Hematopoietic multipotent progenitor cell treated with erythropoietin and hydrocortisone succinate and interleukin-3 and kit ligand, for 4 days (in vitro differentiated cells): ENCODE data around the gene BPIFA3.
"Not testable (repeated sequence)": the region's sequence is repeated elsewhere in the genome, so short reads cannot be mapped to it uniquely, and the experiment has no call there.

ENCODE experiments used
- DNase-seq: peaks from one replicate; pipeline ENCODE4 v3.0.0-alpha.2; 2015

The BPIFA3 gene

GRCh38 chr20:33217052-33217451 lies at the start of gene BPIFA3:
Gene BPIFA3 (plus strand): TSS chr20:33217352. CDS start chr20:33217537, 185 bp downstream.
- no peak for DNase-seq

- no peak for DNase-seq
These were observed 49.3 kb upstream of the BPIFA3 start, which contains the start of gene BPIFA2 for GRCh38 chr20:33167859-33168258. Gene BPIFA2 (plus strand): TSS chr20:33168159. CDS start chr20:33169146, 987 bp downstream.

- peak; percentile 33 for DNase-seq
These were observed 47.9 kb upstream of the BPIFA3 start for GRCh38 chr20:33169176-33169794.

- DNase-seq: no peak
These were observed 44.4 kb upstream of the BPIFA3 start for GRCh38 chr20:33172781-33173180.

- DNase-seq: no peak
These were observed 42.0 kb upstream of the BPIFA3 start for GRCh38 chr20:33175123-33175522.

- DNase-seq: no peak
These were observed 41.1 kb upstream of the BPIFA3 start for GRCh38 chr20:33176101-33176500.

GRCh38 chr20:33177866-33178265 lies 39.3 kb upstream of the BPIFA3 start:
- DNase-seq: no peak

GRCh38 chr20:33178726-33179125 lies 38.4 kb upstream of the BPIFA3 start:
- no peak for DNase-seq

- no peak for DNase-seq
These were observed 37.0 kb upstream of the BPIFA3 start for GRCh38 chr20:33180169-33180568.

GRCh38 chr20:33181482-33182093 lies 35.6 kb upstream of the BPIFA3 start:
- no peak for DNase-seq

GRCh38 chr20:33183312-33183711 lies 33.8 kb upstream of the BPIFA3 start:
- no peak for DNase-seq

- not testable (repeated sequence) for DNase-seq
These were observed 32.0 kb upstream of the BPIFA3 start for GRCh38 chr20:33185031-33185590.

GRCh38 chr20:33187491-33187890 lies 29.7 kb upstream of the BPIFA3 start:
- DNase-seq: no peak

- no peak for DNase-seq
These were observed 28.7 kb upstream of the BPIFA3 start for GRCh38 chr20:33188421-33188820.

- DNase-seq: no peak
These were observed 25.7 kb upstream of the BPIFA3 start for GRCh38 chr20:33191484-33191883.

GRCh38 chr20:33191955-33192354 lies 25.2 kb upstream of the BPIFA3 start:
- DNase-seq: no peak

GRCh38 chr20:33192912-33193501 lies 24.1 kb upstream of the BPIFA3 start:
- DNase-seq: no peak

- DNase-seq: no peak
These were observed 18.1 kb upstream of the BPIFA3 start for GRCh38 chr20:33199026-33199425.

GRCh38 chr20:33202451-33202850 lies 14.7 kb upstream of the BPIFA3 start:
- DNase-seq: no peak

GRCh38 chr20:33203444-33203843 lies 13.7 kb upstream of the BPIFA3 start:
- no peak for DNase-seq

- peak; percentile 78 for DNase-seq
These were observed 7.4 kb upstream of the BPIFA3 start for GRCh38 chr20:33209789-33210188.

- DNase-seq: no peak
These were observed 6.8 kb upstream of the BPIFA3 start for GRCh38 chr20:33210371-33210770.

- DNase-seq: peak; percentile 70
These were observed 5.2 kb upstream of the BPIFA3 start for GRCh38 chr20:33211817-33212424.

- no peak for DNase-seq
These were observed 7.2 kb downstream of the BPIFA3 start for GRCh38 chr20:33224399-33224798.
